Lung microvascular endothelial cell (primary cell): ENCODE data around the gene BLOC1S5. TPM values are rescaled to one million over a fixed set of nuclear protein-coding genes. Genes with fewer than 3 reads are reported as not detected.

Source experiments
- DNase-seq, 2 donors: peaks; one replicate each; pipeline versions ENCODE4 v3.0.0 to v3.0.0-alpha.2; 2010; ENCODE audit warnings: low read depth in 2 of 2
- total RNA-seq: library from RNA; depleted of rRNA; stranded (reverse); fragments of >200 nt; gene quantifications from 2 replicates; pipeline ENCODE4 v1.2.1, GENCODE V29; 2014

BLOC1S5 gene
- 10.9 and 13.7 TPM in 2 replicates for total RNA-seq

- peak; percentile 98 to 99 for DNase-seq
Measured at GRCh38 chr6:8063761-8064637, at the start of gene BLOC1S5. BLOC1S5 (minus strand) TSS chr6:8064389; CDS start chr6:8064376, 13 bp downstream.

- no peak for DNase-seq
Measured at GRCh38 chr6:8113131-8113654, 49.0 kb upstream of the BLOC1S5 start.

- DNase-seq: no peak
Measured at GRCh38 chr6:8110725-8111124, 46.5 kb upstream of the BLOC1S5 start.

- DNase-seq: no peak
Measured at GRCh38 chr6:8110117-8110721, 46.0 kb upstream of the BLOC1S5 start.

GRCh38 chr6:8108759-8109539 is 44.8 kb upstream of the BLOC1S5 start:
- DNase-seq: peak in 1 of 2 donors; percentile 56

GRCh38 chr6:8108031-8108660 is 44.0 kb upstream of the BLOC1S5 start:
- DNase-seq: peak; percentile 92 to 96

GRCh38 chr6:8105791-8106190 is 41.6 kb upstream of the BLOC1S5 start:
- DNase-seq: no peak

GRCh38 chr6:8103726-8104125 is 39.5 kb upstream of the BLOC1S5 start:
- DNase-seq: no peak

- DNase-seq: peak; percentile 95 to 97
Measured at GRCh38 chr6:8102122-8102958, 38.2 kb upstream of the BLOC1S5 start, which contains the start of gene EEF1E1. EEF1E1 (minus strand) TSS chr6:8102548; CDS start chr6:8102521, 27 bp downstream.

GRCh38 chr6:8100159-8100854 is 36.1 kb upstream of the BLOC1S5 start:
- DNase-seq: no peak

GRCh38 chr6:8090650-8091049 is 26.5 kb upstream of the BLOC1S5 start:
- DNase-seq: no peak

GRCh38 chr6:8088886-8089285 is 24.7 kb upstream of the BLOC1S5 start:
- DNase-seq: no peak

- DNase-seq: no peak
Measured at GRCh38 chr6:8087870-8088754, 23.9 kb upstream of the BLOC1S5 start.

GRCh38 chr6:8086755-8087306 is 22.6 kb upstream of the BLOC1S5 start:
- DNase-seq: no peak

- peak; percentile 77 to 95 for DNase-seq
Measured at GRCh38 chr6:8085053-8085511, 20.9 kb upstream of the BLOC1S5 start.

- DNase-seq: peak; percentile 9 to 19
Measured at GRCh38 chr6:8084586-8084985, 20.4 kb upstream of the BLOC1S5 start.

- DNase-seq: peak; percentile 90 to 94
Measured at GRCh38 chr6:8082954-8083858, 19.0 kb upstream of the BLOC1S5 start.
